Osteoblast (primary cell): Measurements from ENCODE around the gene MPPED2. TPM values are rescaled to one million over a fixed set of nuclear protein-coding genes. Genes with fewer than 3 reads are reported as not detected.

Experiments
- DNase-seq: peaks from one replicate; pipeline ENCODE4 v3.0.0; 2011; ENCODE audit warnings: low spot score, mixed read lengths; ENCODE audit not compliant: insufficient read length; ENCODE audit errors: missing footprints
- H2AFZ ChIP-seq: 2 replicates; pipeline ENCODE4 v1.6.0; 2011; ENCODE audit warnings: mild to moderate bottlenecking, low read length
- H3K27ac ChIP-seq: 2 replicates; pipeline ENCODE4 v1.5.1; 2011; ENCODE audit warnings: mild to moderate bottlenecking, low read depth, low read length, moderate library complexity
- H3K27me3 ChIP-seq: 2 replicates; pipeline ENCODE4 v1.6.0; 2012; ENCODE audit warnings: mild to moderate bottlenecking, control low read depth, inconsistent platforms, low read length, moderate library complexity; ENCODE audit not compliant: insufficient read depth
- H3K36me3 ChIP-seq: 2 replicates; pipeline ENCODE4 v1.5.1; 2011; ENCODE audit warnings: mild to moderate bottlenecking, low read length, control low read depth, moderate library complexity; ENCODE audit not compliant: insufficient read depth
- H3K4me1 ChIP-seq: 2 replicates; pipeline ENCODE4 v1.5.1; 2011; ENCODE audit warnings: mild to moderate bottlenecking, low read length, control low read depth, moderate library complexity; ENCODE audit not compliant: insufficient read depth
- H3K4me2 ChIP-seq: 2 replicates; pipeline ENCODE4 v1.6.0; 2011; ENCODE audit warnings: mild to moderate bottlenecking, low read length; ENCODE audit not compliant: insufficient read depth
- H3K4me3 ChIP-seq: fragments of 200-600 bp; sonication (generic); 3 replicates; pipeline ENCODE4 v1.5.1; 2012; ENCODE audit warnings: mild to moderate bottlenecking, low read length, inconsistent platforms; ENCODE audit not compliant: insufficient read depth
- H3K79me2 ChIP-seq: 2 replicates; pipeline ENCODE4 v1.6.0; 2012; ENCODE audit warnings: mild to moderate bottlenecking, low read length, control low read depth, inconsistent platforms; ENCODE audit not compliant: insufficient read depth
- H3K9me3 ChIP-seq: 2 replicates; pipeline ENCODE4 v1.5.1; 2011; ENCODE audit warnings: low read depth, low read length, control low read depth
- H4K20me1 ChIP-seq: 2 replicates; pipeline ENCODE4 v1.6.0; 2012; ENCODE audit warnings: mild to moderate bottlenecking, low read length, control low read depth; ENCODE audit not compliant: insufficient read depth
- total RNA-seq: library from RNA; depleted of rRNA; stranded (reverse); fragments of >200 nt; gene quantifications from 2 replicates; pipeline ENCODE4 v1.2.3, GENCODE V29; 2012
- TF ChIP-seq, protein P1 (sequence below): IDR thresholded peaks from 2 replicates; pipeline ENCODE4 v1.5.1; 2011; ENCODE audit warnings: mild to moderate bottlenecking, low read depth, low read length, moderate library complexity; ENCODE audit errors: extremely low read depth

The MPPED2 gene
- total RNA-seq, 1 donor, result 2.2 TPM

DNA sequence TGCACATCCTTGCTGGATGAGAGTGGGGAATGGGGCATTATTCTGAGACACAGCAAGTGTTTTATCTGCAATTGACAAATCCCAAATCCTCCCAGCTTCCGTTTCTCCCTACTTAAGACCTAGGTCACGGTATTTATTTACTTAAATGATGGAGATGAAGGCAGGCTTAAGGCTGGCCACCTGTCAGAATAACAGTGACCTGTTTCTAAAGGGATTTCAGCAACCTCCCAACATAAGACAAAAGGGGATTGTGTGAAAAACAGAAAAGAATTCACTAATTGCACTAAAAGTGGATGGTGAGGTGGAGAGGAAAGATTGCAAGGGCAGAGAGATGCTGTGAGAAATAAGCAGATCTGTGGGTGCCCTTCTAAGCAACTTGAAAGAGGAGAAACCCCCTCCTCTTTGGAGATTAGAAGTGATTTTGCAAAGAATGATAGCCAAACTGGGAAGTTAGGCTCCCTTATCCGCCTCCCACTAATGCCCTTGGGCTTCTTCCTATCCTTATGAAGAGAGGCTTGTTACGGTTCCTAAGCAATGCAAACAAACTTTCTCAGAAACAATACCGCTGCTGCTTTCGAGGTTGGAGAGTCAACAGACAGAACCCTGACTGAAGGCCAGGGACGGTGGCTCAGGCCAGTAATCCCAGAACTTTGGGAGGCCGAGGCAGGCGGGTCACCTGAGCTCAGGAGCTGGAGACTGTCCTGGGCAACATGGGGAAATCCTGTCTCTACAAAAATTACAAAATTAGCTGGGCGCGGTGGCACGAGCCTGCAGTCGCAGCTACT is 179.0 kb downstream of the MPPED2 start:
- Histone ChIP-seq H3K4me3 (no peak overlapping the region), H2AFZ (no peak overlapping the region), H3K4me1 (no peaks in the 10 kb centered on the region), H3K27me3 (no peaks in the 10 kb centered on the region), H3K9me3 (no peaks in the 10 kb centered on the region), H3K27ac (no peak overlapping the region), H4K20me1 (no peaks in the 10 kb centered on the region), H3K79me2 (no peaks in the 10 kb centered on the region), H3K36me3 (no peaks in the 10 kb centered on the region), H3K4me2 (no peak overlapping the region)
- TF ChIP-seq, protein P1, sequence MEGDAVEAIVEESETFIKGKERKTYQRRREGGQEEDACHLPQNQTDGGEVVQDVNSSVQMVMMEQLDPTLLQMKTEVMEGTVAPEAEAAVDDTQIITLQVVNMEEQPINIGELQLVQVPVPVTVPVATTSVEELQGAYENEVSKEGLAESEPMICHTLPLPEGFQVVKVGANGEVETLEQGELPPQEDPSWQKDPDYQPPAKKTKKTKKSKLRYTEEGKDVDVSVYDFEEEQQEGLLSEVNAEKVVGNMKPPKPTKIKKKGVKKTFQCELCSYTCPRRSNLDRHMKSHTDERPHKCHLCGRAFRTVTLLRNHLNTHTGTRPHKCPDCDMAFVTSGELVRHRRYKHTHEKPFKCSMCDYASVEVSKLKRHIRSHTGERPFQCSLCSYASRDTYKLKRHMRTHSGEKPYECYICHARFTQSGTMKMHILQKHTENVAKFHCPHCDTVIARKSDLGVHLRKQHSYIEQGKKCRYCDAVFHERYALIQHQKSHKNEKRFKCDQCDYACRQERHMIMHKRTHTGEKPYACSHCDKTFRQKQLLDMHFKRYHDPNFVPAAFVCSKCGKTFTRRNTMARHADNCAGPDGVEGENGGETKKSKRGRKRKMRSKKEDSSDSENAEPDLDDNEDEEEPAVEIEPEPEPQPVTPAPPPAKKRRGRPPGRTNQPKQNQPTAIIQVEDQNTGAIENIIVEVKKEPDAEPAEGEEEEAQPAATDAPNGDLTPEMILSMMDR, result no peak
- DNase-seq, result no peak

DNA sequence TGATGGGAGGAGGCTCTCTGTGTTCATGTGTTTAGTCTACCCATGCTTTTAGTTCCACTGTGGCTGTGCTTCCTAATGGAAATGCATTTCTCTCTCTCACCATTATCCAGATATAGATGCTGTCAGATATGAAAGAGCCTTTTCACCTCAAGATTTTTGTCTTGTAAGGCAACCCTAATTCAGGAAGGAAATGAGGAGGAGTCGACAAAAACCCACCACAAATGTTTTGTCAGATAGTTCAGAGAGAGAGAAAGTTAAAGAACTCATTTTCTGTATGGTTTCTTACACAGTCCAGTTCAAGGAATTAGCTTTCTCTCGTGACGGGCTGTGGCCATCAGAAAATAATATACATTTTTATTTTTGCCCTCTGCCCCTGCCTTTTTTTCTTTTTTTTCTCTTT is 180.8 kb downstream of the MPPED2 start:
- Histone ChIP-seq H3K27me3 (no peaks in the 10 kb centered on the region), H3K36me3 (no peaks in the 10 kb centered on the region), H4K20me1 (no peaks in the 10 kb centered on the region), H3K4me2 (no peak overlapping the region), H3K79me2 (no peaks in the 10 kb centered on the region), H3K4me1 (no peaks in the 10 kb centered on the region), H2AFZ (no peak overlapping the region), H3K4me3 (no peak overlapping the region), H3K9me3 (no peaks in the 10 kb centered on the region), H3K27ac (no peak overlapping the region)
- TF ChIP-seq, protein P1, result no peak
- no peak for DNase-seq

DNA sequence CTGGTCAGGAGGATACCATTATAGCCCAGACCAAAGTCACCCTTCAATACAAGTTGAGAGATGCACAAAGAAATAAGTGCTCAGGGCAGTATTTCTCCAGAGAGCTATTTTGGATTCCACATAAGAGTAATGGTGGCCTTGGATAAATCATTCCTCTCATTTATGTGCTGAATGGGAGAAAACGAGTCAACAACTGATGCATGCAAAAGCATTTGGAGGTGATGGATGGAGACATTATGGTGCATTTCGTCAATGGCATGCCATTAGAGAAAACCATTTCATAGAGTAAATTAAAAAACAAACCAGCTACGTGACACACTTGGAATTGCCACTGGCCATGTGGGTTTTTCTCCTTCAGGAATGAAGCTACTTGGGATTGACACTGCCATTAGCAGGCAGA is 182.0 kb downstream of the MPPED2 start:
- no peaks in the 10 kb centered on the region for H3K36me3 ChIP-seq
- no peak overlapping the region for H3K4me3 ChIP-seq
- no peak overlapping the region for H3K27ac ChIP-seq
- TF ChIP-seq, protein P1, result no peak
- no peaks in the 10 kb centered on the region for H3K79me2 ChIP-seq
- H4K20me1 ChIP-seq, result no peaks in the 10 kb centered on the region
- no peak for DNase-seq
- H2AFZ ChIP-seq, result no peak overlapping the region
- no peaks in the 10 kb centered on the region for H3K27me3 ChIP-seq
- no peak overlapping the region for H3K4me2 ChIP-seq
- H3K4me1 ChIP-seq, result no peaks in the 10 kb centered on the region
- H3K9me3 ChIP-seq, result no peaks in the 10 kb centered on the region

DNA sequence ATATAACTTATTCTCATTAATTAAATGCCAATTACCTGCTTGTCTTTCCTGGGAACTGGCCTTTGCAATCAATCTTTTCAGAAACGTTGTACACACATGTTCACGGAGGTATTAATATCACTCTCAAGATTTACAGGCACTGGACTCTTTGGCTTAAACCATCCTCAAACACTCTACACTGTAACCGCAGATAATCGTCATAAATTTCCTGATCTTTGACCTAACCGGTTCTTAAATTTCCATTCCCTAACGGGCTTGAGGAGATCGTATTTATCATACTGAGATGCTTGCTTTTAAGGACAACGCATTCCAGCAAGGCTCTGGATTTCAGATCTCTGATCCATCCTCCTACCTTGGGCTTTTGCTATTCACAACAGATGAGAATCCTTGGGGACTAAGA is 190.4 kb downstream of the MPPED2 start:
- no peak overlapping the region for H2AFZ ChIP-seq

More for the DNA sequence above, 190.4 kb downstream of the MPPED2 start:
- TF ChIP-seq, protein P1, result no peak
- H3K4me3 ChIP-seq, result no peak overlapping the region
- H3K27me3 ChIP-seq, result no peaks in the 10 kb centered on the region
- no peaks in the 10 kb centered on the region for H3K4me1 ChIP-seq
- H4K20me1 ChIP-seq, result no peaks in the 10 kb centered on the region
- no peaks in the 10 kb centered on the region for H3K79me2 ChIP-seq
- DNase-seq, result no peak
- no peaks in the 10 kb centered on the region for H3K9me3 ChIP-seq
- H3K36me3 ChIP-seq, result no peaks in the 10 kb centered on the region
- H3K27ac ChIP-seq, result no peak overlapping the region
- no peak overlapping the region for H3K4me2 ChIP-seq
